H1 (cell line): ENCODE results near the gene STEAP1B. TPM values are rescaled to one million over a fixed set of nuclear protein-coding genes. Genes with fewer than 3 reads are reported as not detected.

Source experiments
- BCL11A ChIP-seq, 2 experiments: IDR thresholded peaks; one replicate each; pipeline ENCODE4 v1.6.1; 2011; ENCODE audit warnings: low read depth in 2 of 2, low read length in 2 of 2, mild to moderate bottlenecking in 2 of 2
- CHD2 ChIP-seq: IDR thresholded peaks from 2 replicates; pipeline ENCODE4 v1.6.1; 2012; ENCODE audit warnings: low read length, improper control_type of control experiment
- FOSL1 ChIP-seq: IDR thresholded peaks from 2 replicates; pipeline ENCODE4 v1.6.1; 2011; ENCODE audit warnings: mild to moderate bottlenecking, low read depth, low read length, moderate library complexity; ENCODE audit not compliant: insufficient read depth
- KDM4A ChIP-seq: IDR thresholded peaks from one replicate; pipeline ENCODE4 v1.7.1; 2012; ENCODE audit warnings: low read depth, mild to moderate bottlenecking, moderate library complexity, low read length, inconsistent platforms; ENCODE audit not compliant: severe bottlenecking
- NRF1 ChIP-seq: IDR thresholded peaks from 2 replicates; pipeline ENCODE4 v1.6.1; 2011; ENCODE audit warnings: mild to moderate bottlenecking, low read depth, low read length, improper control_type of control experiment
- POLR2A ChIP-seq, 2 experiments: IDR thresholded peaks; 1 replicate in 1 of 2; 2 replicates in 1 of 2; pipeline ENCODE4 v1.6.1; 2011; ENCODE audit warnings: low read depth in 2 of 2, low read length in 2 of 2, mild to moderate bottlenecking in 2 of 2; ENCODE audit errors: control extremely low read depth in 1 of 2
- RNF2 ChIP-seq: fragments of 200-900, 300-1000 bp; sonication (generic); IDR thresholded peaks from 2 replicates; pipeline ENCODE4 v1.7.1; 2016; ENCODE audit warnings: borderline replicate concordance, low read depth, mild to moderate bottlenecking, antibody characterized with exemption, low read length; ENCODE audit not compliant: poor library complexity, severe bottlenecking; ENCODE audit errors: missing control alignments
- SP2 ChIP-seq: IDR thresholded peaks from 2 replicates; pipeline ENCODE4 v1.6.1; 2012; ENCODE audit warnings: mild to moderate bottlenecking, low read length, inconsistent platforms
- SRF ChIP-seq: IDR thresholded peaks from 2 replicates; pipeline ENCODE4 v1.6.1; 2011; ENCODE audit warnings: mild to moderate bottlenecking, low read depth, low read length, moderate library complexity
- USF2 ChIP-seq: IDR thresholded peaks from 2 replicates; pipeline ENCODE4 v1.6.1; 2011; ENCODE audit warnings: low read length, improper control_type of control experiment
- polyA plus RNA-seq, 7 experiments: library from polyadenylated mRNA; depleted of rRNA in 3 of 7; stranded (reverse) in 5 of 7; unstranded in 2 of 7; fragments of >200 nt in 5 of 7; fragments of 200-250 nt in 2 of 7; gene quantifications; 1 replicate in 5 of 7; 2 replicates in 1 of 7; 4 replicates in 1 of 7; pipeline versions ENCODE4 v1.2.1 to v1.2.3, GENCODE V29; 2011 to 2013; ENCODE audit warnings: missing spikeins in 2 of 7, mixed read lengths in 2 of 7
- total RNA-seq: library from RNA; stranded (reverse); fragmentation: NEBNext Ultra II Directional; extraction: Animal tissue kit (Norgen Biotek cat#: 25700); gene quantifications from 2 replicates; pipeline ENCODE4 v1.2.1, GENCODE V29; 2021
- TF ChIP-seq, protein P1 (sequence below): fragments of 300-600 bp; sonication (generic); IDR thresholded peaks from 2 replicates; pipeline ENCODE4 v1.7.1; 2012; ENCODE audit warnings: low read length, moderate library complexity, mild to moderate bottlenecking, inconsistent platforms; ENCODE audit not compliant: insufficient replicate concordance

STEAP1B gene
- total and polyA plus RNA-seq, 2 of the 8 experiments (the other 6 are each of a cell fraction or from before 2014, with no cell fraction given) = 5.4 to 8.7 TPM

- TF ChIP-seq, protein P1, sequence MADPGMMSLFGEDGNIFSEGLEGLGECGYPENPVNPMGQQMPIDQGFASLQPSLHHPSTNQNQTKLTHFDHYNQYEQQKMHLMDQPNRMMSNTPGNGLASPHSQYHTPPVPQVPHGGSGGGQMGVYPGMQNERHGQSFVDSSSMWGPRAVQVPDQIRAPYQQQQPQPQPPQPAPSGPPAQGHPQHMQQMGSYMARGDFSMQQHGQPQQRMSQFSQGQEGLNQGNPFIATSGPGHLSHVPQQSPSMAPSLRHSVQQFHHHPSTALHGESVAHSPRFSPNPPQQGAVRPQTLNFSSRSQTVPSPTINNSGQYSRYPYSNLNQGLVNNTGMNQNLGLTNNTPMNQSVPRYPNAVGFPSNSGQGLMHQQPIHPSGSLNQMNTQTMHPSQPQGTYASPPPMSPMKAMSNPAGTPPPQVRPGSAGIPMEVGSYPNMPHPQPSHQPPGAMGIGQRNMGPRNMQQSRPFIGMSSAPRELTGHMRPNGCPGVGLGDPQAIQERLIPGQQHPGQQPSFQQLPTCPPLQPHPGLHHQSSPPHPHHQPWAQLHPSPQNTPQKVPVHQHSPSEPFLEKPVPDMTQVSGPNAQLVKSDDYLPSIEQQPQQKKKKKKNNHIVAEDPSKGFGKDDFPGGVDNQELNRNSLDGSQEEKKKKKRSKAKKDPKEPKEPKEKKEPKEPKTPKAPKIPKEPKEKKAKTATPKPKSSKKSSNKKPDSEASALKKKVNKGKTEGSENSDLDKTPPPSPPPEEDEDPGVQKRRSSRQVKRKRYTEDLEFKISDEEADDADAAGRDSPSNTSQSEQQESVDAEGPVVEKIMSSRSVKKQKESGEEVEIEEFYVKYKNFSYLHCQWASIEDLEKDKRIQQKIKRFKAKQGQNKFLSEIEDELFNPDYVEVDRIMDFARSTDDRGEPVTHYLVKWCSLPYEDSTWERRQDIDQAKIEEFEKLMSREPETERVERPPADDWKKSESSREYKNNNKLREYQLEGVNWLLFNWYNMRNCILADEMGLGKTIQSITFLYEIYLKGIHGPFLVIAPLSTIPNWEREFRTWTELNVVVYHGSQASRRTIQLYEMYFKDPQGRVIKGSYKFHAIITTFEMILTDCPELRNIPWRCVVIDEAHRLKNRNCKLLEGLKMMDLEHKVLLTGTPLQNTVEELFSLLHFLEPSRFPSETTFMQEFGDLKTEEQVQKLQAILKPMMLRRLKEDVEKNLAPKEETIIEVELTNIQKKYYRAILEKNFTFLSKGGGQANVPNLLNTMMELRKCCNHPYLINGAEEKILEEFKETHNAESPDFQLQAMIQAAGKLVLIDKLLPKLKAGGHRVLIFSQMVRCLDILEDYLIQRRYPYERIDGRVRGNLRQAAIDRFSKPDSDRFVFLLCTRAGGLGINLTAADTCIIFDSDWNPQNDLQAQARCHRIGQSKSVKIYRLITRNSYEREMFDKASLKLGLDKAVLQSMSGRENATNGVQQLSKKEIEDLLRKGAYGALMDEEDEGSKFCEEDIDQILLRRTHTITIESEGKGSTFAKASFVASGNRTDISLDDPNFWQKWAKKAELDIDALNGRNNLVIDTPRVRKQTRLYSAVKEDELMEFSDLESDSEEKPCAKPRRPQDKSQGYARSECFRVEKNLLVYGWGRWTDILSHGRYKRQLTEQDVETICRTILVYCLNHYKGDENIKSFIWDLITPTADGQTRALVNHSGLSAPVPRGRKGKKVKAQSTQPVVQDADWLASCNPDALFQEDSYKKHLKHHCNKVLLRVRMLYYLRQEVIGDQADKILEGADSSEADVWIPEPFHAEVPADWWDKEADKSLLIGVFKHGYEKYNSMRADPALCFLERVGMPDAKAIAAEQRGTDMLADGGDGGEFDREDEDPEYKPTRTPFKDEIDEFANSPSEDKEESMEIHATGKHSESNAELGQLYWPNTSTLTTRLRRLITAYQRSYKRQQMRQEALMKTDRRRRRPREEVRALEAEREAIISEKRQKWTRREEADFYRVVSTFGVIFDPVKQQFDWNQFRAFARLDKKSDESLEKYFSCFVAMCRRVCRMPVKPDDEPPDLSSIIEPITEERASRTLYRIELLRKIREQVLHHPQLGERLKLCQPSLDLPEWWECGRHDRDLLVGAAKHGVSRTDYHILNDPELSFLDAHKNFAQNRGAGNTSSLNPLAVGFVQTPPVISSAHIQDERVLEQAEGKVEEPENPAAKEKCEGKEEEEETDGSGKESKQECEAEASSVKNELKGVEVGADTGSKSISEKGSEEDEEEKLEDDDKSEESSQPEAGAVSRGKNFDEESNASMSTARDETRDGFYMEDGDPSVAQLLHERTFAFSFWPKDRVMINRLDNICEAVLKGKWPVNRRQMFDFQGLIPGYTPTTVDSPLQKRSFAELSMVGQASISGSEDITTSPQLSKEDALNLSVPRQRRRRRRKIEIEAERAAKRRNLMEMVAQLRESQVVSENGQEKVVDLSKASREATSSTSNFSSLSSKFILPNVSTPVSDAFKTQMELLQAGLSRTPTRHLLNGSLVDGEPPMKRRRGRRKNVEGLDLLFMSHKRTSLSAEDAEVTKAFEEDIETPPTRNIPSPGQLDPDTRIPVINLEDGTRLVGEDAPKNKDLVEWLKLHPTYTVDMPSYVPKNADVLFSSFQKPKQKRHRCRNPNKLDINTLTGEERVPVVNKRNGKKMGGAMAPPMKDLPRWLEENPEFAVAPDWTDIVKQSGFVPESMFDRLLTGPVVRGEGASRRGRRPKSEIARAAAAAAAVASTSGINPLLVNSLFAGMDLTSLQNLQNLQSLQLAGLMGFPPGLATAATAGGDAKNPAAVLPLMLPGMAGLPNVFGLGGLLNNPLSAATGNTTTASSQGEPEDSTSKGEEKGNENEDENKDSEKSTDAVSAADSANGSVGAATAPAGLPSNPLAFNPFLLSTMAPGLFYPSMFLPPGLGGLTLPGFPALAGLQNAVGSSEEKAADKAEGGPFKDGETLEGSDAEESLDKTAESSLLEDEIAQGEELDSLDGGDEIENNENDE = no peak
- TF ChIP-seq NRF1 (no peak), SP2 (no peak), KDM4A (no peak), RNF2 (no peak), SRF (no peak), FOSL1 (no peak), POLR2A (IDR thresholded peaks at IDR 0.05; ENCODE audit: control extremely low read depth in 1 of 2, low read depth in 2 of 2, low read length in 2 of 2) (no peak), CHD2 (no peak), USF2 (no peak), BCL11A (IDR thresholded peaks at IDR 0.05; ENCODE audit: low read depth in 2 of 2, low read length in 2 of 2) (no peak)
Observed at GRCh38 chr7:22454446-22454845, 45.5 kb downstream of the STEAP1B start (continued).
